Osteocyte (in vitro differentiated cells): ENCODE measurements around the gene TFR2. TPM values are rescaled to one million over a fixed set of nuclear protein-coding genes. Genes with fewer than 3 reads are reported as not detected.
A peak's percentile ranks its signal among the peaks of the same experiment; 100 is the strongest.

ENCODE experiments used
- DNase-seq: peaks from one replicate; pipeline ENCODE4 v3.0.0; 2021; ENCODE audit warnings: mixed read lengths; ENCODE audit not compliant: unreplicated experiment; ENCODE audit errors: extremely low spot score
- H3K27ac Mint-ChIP-seq: one replicate; pipeline ENCODE4 v1.8.0; 2021; ENCODE audit warnings: mild to moderate bottlenecking, mixed read lengths; ENCODE audit not compliant: unreplicated experiment
- H3K27me3 Mint-ChIP-seq: one replicate; pipeline ENCODE4 v1.8.0; 2021; ENCODE audit warnings: mixed read lengths; ENCODE audit not compliant: unreplicated experiment
- H3K36me3 Mint-ChIP-seq: one replicate; pipeline ENCODE4 v1.8.0; 2021; ENCODE audit warnings: mixed read lengths; ENCODE audit not compliant: unreplicated experiment
- H3K4me1 Mint-ChIP-seq: one replicate; pipeline ENCODE4 v1.8.0; 2021; ENCODE audit warnings: mixed read lengths; ENCODE audit not compliant: unreplicated experiment
- H3K4me3 Mint-ChIP-seq: one replicate; pipeline ENCODE4 v1.8.0; 2021; ENCODE audit warnings: mild to moderate bottlenecking, moderate library complexity, mixed read lengths; ENCODE audit not compliant: unreplicated experiment
- H3K9me3 Mint-ChIP-seq: one replicate; pipeline ENCODE4 v1.8.0; 2021; ENCODE audit warnings: mixed read lengths; ENCODE audit not compliant: unreplicated experiment
- CTCF ChIP-seq: fragments of 200-600 bp; sonication (generic); IDR thresholded peaks from 2 replicates; pipeline ENCODE4 v1.5.0; 2021; ENCODE audit warnings: antibody characterized with exemption, mild to moderate bottlenecking, moderate library complexity
- total RNA-seq: library from RNA; stranded (reverse); gene quantifications from 2 replicates; pipeline ENCODE4 v1.2.1, GENCODE V29; 2021

TFR2 gene
- total RNA-seq, 1 donor from 2014 or later, result 0.19 TPM

DNA sequence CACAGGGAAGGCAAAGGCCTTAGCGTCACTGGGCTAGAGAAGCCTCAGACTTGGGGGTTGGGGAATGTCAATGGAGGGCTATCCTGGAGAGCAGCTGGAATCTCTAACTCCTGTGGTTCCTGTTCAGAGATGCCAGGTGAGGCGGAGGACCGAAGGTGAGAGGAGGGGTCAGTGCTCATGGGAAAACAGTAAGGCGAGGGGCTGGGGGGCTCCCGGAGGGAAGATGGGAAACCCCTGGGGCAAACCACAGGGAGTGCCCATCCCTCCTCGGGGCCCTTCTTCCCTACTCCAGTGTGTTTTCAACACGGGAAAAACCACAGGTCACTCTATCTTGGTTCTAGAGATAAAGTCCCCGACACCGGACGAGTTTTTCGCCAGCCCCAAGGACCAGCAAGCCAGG is 58.7 kb downstream of the TFR2 start:
- Mint-ChIP-seq H3K27me3 (no peaks in the 10 kb centered on the region), H3K4me3 (no peak overlapping the region), H3K27ac (peak overlapping the region; percentile 92), H3K36me3 (peaks cover 8% of the 10 kb centered on the region), H3K4me1 (peaks cover 29% of the 10 kb centered on the region), H3K9me3 (no peaks in the 10 kb centered on the region)
- no peak for DNase-seq
- no peak for TF ChIP-seq CTCF

GRCh38 chr7:100582041-100582579 is 59.2 kb downstream of the TFR2 start:
- H3K27ac Mint-ChIP-seq, result peak overlapping the region; percentile 92

GRCh38 chr7:100580466-100581283 is 60.7 kb downstream of the TFR2 start:
- Mint-ChIP-seq H3K4me3 (no peak overlapping the region), H3K36me3 (peaks cover 13% of the 10 kb centered on the region), H3K27ac (no peak overlapping the region), H3K4me1 (peaks cover 25% of the 10 kb centered on the region), H3K27me3 (no peaks in the 10 kb centered on the region), H3K9me3 (no peaks in the 10 kb centered on the region)
- TF ChIP-seq CTCF, result no peak
- DNase-seq, result no peak

More at GRCh38 chr7:100582041-100582579, 59.2 kb downstream of the TFR2 start:
- Mint-ChIP-seq H3K4me1 (peaks cover 27% of the 10 kb centered on the region), H3K9me3 (no peaks in the 10 kb centered on the region), H3K27me3 (no peaks in the 10 kb centered on the region), H3K4me3 (no peak overlapping the region), H3K36me3 (peaks cover 8% of the 10 kb centered on the region)
- DNase-seq, result no peak
- no peak for TF ChIP-seq CTCF

DNA sequence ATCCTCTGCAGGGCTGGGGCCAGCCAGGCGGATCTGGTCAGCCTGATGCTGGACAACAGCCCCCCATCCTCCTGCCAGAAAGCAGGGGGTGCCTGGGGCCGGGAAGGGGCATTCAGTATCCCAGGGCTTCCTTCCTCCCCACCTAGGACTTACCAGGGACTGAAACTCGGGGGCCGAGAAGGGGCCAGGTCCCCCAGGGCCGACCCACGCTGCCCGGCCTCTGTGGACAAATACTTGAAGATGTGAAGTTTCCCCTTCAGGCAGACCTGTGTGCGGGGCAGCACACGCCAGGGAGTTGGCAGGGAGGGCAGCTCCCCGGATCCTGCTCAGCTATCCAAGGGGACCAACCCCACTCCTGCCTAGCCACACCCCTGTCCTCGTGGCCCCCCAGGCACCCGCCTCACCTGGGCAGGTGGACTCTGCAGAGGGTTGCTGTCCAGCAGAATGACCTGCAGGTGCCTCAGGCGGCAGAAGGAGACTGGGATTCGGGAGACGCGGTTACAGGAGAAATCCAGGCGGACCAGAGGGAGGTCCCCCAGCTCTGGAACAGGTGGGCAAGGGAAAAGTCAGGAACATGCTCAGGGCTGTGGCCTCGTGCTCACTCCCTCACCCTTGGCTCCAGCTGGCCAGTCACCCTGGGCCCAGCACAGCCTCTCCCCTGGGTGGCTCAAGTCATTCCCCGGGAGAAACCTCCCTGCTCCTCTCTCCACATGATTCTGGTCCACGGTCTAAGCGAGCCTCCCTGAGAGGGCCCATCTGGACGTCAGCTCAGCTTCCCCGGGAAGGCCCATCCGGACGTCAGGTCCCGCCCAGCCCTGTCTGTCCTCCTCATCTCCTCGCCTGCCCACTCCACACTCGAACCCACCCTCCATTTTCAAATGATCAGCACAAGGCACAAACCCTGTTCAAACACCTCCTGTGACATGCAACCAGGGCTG is 62.8 kb downstream of the TFR2 start:
- Mint-ChIP-seq H3K4me3 (no peak overlapping the region), H3K9me3 (no peaks in the 10 kb centered on the region), H3K27me3 (no peaks in the 10 kb centered on the region), H3K27ac (no peak overlapping the region), H3K36me3 (peaks cover 15% of the 10 kb centered on the region), H3K4me1 (peaks cover 13% of the 10 kb centered on the region)
- DNase-seq, result no peak
- no peak for TF ChIP-seq CTCF
